DMS153 treated with DMSO at 0.1 percent for 48 hours (cell line): ENCODE results near the gene VTI1A.

Experiments used
- DNase-seq: peaks from one replicate; lab custom pipeline; 2025; ENCODE audit not compliant: unreplicated experiment; lab: John Stamatoyannopoulos, UW

Gene VTI1A

GRCh38 chr10:112823007-112823406 is 376.0 kb downstream of the VTI1A start:
- no peak for DNase-seq

- DNase-seq = no peak
Measured at GRCh38 chr10:112823604-112824003, 376.6 kb downstream of the VTI1A start.

GRCh38 chr10:112826018-112826697 is 379.1 kb downstream of the VTI1A start:
- no peak for DNase-seq

- DNase-seq = no peak
Measured at GRCh38 chr10:112827086-112827485, 380.1 kb downstream of the VTI1A start.

GRCh38 chr10:112827951-112828350 is 380.9 kb downstream of the VTI1A start:
- DNase-seq = no peak

- no peak for DNase-seq
Measured at GRCh38 chr10:112831859-112832258, 384.8 kb downstream of the VTI1A start.

- no peak for DNase-seq
Measured at GRCh38 chr10:112832361-112832878, 385.4 kb downstream of the VTI1A start.

GRCh38 chr10:112832959-112833358 is 385.9 kb downstream of the VTI1A start:
- no peak for DNase-seq

- peak; percentile 13 for DNase-seq
Measured at GRCh38 chr10:112834751-112835181, 387.8 kb downstream of the VTI1A start.

GRCh38 chr10:112835217-112835715 is 388.3 kb downstream of the VTI1A start:
- no peak for DNase-seq

- DNase-seq = no peak
Measured at GRCh38 chr10:112835944-112836451, 389.0 kb downstream of the VTI1A start.

GRCh38 chr10:112838784-112839481 is 391.9 kb downstream of the VTI1A start:
- no peak for DNase-seq

- DNase-seq = no peak
Measured at GRCh38 chr10:112839928-112840654, 393.1 kb downstream of the VTI1A start.

- no peak for DNase-seq
Measured at GRCh38 chr10:112841549-112841948, 394.5 kb downstream of the VTI1A start.

- DNase-seq = no peak
Measured at GRCh38 chr10:112842832-112843360, 395.9 kb downstream of the VTI1A start.

GRCh38 chr10:112843623-112844022 is 396.6 kb downstream of the VTI1A start:
- DNase-seq = no peak

- no peak for DNase-seq
Measured at GRCh38 chr10:112844681-112845544, 397.9 kb downstream of the VTI1A start.

GRCh38 chr10:112847778-112848177 is 400.8 kb downstream of the VTI1A start:
- no peak for DNase-seq

- no peak for DNase-seq
Measured at GRCh38 chr10:112848228-112848627, 401.2 kb downstream of the VTI1A start.

- DNase-seq = no peak
Measured at GRCh38 chr10:112848868-112849430, 401.9 kb downstream of the VTI1A start.
